T-helper 1 cell (primary cell): ENCODE results near the gene RPH3AL.

ENCODE experiments used
- DNase-seq, 5 donors: peaks; one replicate each; pipeline ENCODE4 v3.0.0-alpha.2; 2012 to 2020

Gene RPH3AL

GRCh38 chr17:298791-299450, 53.7 kb downstream of the RPH3AL start:
- DNase-seq, result no peak

- DNase-seq, result no peak
Measured at GRCh38 chr17:297758-298157, 54.8 kb downstream of the RPH3AL start.

- DNase-seq, result no peak
Measured at GRCh38 chr17:296906-297690, 55.5 kb downstream of the RPH3AL start.

DNA sequence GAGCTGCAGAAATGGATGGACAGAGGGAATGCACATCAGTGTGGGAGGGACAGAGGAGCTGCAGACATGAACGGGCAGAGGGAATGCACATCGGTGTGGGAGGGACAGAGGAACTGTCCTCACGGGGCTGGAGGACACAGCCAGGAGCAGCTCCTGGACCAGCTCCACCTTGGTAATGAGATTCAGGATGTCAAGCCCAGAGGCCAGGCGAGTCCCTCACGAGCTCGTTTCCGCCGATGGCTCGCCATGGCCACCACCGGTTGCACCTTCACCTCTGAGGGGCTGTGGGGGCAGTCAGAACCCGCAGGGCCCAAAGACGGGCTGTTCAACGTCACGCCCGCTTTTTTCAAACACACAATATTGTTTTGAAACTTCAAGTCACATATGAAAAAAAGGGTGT, 56.2 kb downstream of the RPH3AL start:
- DNase-seq, result no peak

- no peak for DNase-seq
Measured at GRCh38 chr17:292531-293382, 59.9 kb downstream of the RPH3AL start.

DNA sequence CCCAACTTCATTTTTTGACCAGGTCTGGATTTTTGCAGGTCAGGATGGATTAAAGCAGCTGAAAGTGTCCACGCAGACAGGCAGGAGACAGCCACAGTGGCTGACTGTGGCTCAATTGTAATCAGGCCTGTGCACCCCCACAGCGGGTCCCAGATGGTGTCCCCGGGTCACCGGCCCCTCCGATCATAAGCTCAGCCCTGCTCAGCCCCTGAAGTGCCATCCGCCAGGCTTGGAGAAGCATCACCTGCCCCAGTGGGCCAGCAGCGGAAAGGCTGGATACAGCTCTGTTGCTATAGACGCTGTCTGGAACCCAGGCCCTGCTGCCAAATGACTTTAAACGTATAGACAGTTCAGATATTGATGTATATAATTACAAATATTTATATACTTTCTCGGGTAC, 60.6 kb downstream of the RPH3AL start:
- no peak for DNase-seq

DNA sequence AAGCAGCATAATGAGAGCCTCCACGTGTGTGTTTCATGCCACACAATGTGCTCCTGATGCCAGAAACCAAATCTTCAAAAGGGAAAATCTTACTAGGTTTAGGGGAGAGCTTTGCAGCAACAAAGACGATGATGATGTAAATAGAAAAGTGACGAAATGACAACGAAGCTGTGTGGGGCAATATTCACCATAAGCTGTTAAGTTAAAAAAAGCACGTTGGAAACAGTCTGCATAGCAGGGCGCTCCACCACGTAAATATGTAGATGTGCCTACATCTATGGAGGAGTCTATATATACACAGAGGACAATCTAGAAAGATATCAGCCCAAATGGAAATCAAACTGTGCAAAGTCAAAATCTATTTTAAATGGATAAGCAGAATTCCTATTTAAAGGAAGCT, 61.0 kb downstream of the RPH3AL start:
- no peak for DNase-seq

DNA sequence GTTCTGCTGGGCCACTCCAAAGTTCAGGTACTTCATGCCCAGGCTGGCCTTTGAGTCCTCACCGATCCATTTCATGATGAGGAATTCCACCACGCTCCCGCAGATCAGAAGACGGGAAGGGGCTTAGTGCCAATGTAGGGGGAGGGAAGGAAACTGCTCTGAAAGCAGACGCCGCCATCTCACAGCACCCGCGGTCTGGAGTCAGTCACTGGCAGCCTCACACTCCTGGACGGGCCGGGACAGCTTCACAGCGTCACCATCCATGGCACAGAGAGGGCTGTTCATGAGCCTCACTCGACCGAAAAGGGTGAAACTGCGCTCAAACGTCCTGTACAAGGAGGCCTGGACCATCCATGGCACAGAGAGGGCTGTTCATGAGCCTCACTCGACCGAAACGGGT, 62.0 kb downstream of the RPH3AL start:
- DNase-seq, result no peak

DNA sequence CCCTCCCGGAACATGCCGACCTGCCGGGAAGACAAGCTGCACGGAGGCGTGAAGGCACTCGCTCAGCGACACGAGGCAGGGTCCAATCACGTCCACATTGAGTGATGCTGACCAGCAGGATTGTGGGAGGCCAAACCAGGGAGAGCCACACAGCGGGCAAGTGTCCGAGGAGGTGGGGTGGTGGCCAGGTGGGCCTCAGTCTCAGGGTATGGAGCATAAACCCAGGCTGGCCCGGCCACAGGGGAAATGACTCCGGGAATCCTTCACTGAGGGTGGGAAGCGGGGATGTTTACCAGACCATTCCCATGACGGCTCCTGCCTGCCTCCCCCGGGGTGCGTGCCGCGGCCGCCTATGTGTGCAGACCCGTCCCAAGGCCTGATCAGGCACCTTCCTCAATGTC, 62.5 kb downstream of the RPH3AL start:
- DNase-seq, result no peak

DNA sequence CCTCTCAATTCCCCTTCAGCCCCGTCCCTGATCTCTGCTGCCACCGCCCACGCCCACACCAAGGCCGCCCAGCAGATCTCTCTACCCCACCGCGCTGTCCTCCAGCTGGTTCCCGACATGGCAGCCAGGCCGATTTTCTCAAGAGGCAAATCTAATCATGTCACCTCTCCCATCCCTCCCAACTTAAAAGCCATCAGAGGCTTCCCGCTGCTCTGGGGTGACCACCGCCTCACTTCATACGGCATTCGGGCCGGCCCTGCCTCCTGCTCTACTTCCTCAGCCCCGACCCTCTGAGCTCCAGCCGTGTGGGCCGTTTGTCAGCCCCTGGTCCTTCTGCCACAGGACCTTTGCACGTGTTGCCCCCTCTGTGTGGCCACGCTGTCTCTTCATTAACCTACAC, 63.2 kb downstream of the RPH3AL start:
- no peak for DNase-seq

- DNase-seq, result no peak
Measured at GRCh38 chr17:288802-289356, 63.7 kb downstream of the RPH3AL start.

DNA sequence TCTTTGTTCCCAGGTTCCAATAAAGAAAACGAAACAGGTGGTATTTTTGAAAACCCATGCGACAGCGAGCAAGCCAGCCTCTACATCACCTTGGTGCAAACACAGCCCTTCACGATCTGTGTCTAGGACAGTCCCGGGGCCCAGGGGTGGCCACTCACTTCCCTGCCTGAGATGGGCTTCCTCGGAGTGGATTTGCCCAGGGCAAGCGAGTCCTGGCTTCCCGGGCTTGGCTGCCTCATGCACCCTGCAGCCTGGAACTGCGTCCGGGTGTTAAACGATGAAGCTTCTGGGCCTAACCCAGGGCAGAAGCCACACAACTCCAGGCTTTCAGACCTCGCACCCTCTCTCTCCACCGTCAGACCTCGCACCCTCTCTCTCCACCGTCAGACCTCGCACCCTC, 66.0 kb downstream of the RPH3AL start:
- no peak for DNase-seq

DNA sequence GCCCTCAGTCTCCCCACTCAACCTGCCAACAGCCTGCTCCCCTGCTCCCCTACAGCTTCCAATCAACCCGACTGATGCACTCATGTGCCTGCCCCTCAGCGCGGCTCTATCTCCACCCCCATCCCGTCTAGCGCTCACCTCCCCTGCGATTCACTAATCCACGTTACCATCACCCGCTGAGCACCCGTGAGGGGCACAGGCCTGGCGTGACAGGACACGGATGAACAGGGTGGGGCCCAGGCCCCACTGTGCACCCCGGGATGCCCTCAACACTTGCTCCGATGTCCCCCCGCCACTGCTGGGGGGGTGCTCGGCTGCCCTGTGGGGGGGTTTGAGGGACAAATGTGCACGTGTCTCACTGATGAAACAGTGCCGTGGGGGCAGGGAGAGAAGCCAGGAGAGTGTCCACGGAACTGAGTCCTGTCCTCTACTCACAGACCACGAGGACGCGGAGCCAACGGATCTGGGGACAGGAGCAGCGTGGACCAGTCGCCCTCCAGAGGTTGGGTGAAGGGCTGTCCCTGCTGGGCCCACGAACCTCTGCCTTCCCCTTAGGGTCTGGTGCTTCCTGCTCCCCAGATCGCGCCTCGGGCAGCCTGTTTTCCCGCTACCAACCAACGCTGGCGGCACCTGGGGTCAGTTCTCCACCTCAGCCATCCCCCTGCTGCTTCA, 66.7 kb downstream of the RPH3AL start:
- no peak for DNase-seq

GRCh38 chr17:284676-285355, 67.8 kb downstream of the RPH3AL start:
- DNase-seq, result no peak

DNA sequence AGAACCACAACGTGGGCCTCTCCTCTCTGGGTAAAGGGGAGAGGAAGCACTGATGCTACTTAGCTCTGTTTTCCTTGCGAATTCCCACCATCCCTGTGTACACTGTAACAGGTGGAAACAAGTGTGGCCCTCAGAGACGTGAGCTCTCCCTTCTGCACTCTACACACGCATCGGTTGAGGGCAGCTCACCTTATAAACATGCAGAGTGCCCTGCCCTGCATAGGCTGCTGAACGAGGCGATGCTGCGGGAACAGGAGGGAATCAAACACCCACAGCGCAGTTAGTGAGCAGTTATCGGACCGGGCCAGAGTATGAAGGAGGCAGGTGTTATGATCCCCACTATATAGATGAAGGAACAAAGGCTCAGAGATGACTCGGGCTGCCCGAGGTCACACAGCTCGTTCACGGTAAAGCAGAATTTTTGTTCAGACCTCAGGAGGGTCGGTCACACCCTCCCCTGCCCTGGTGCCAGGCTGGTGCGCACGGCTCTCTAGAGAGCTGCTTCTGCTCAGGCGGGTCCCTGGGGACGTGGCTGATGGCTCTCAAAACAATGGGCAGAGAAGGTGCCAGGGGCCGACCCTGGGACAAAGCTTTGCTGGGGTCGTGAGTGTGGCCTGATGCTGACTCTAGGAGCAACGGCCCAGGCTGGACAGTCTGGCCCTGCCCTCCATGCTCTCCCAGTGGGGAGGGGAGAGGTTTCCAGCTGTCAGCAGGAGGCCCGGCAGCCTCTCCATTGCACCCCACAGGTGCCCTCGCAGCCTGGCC, 68.5 kb downstream of the RPH3AL start:
- no peak for DNase-seq

GRCh38 chr17:282912-283882, 69.4 kb downstream of the RPH3AL start:
- no peak for DNase-seq

- DNase-seq, result no peak
Measured at GRCh38 chr17:282000-282911, 70.4 kb downstream of the RPH3AL start.

GRCh38 chr17:281365-281999, 71.1 kb downstream of the RPH3AL start:
- DNase-seq, result no peak
